Prostate gland (tissue), 2 donors: Measurements from ENCODE around the gene RABGAP1L.

Experiments
- CTCF ChIP-seq, 4 experiments: fragments of 200-600 bp in 2 of 4; fragments of 450-650 bp in 2 of 4; sonication (generic) in 2 of 4; IDR thresholded peaks; 1 replicate in 3 of 4; 2 replicates in 1 of 4; pipeline ENCODE4 v1.5.1; 2016 to 2019; ENCODE audit warnings: antibody characterized with exemption in 4 of 4, mild to moderate bottlenecking in 2 of 4, moderate library complexity in 2 of 4
- POLR2A ChIP-seq: fragments of 450-650 bp; IDR thresholded peaks from one replicate; pipeline ENCODE4 v1.6.1; 2016; ENCODE audit warnings: antibody characterized with exemption, mild to moderate bottlenecking

GRCh38 chr1:175000697-175001187 is 841.4 kb downstream of the RABGAP1L start:
- TF ChIP-seq POLR2A, result no peak
- TF ChIP-seq CTCF (IDR thresholded peaks at IDR 0.05), result no peak
